ENCODE measurements around the gene RASAL2. TPM values are rescaled to one million over a fixed set of nuclear protein-coding genes. Genes with fewer than 3 reads are reported as not detected.
A peak's percentile ranks its signal among the peaks of the same experiment; 100 is the strongest.

Gene RASAL2
- total and polyA plus RNA-seq, 11 donors = 6.2 to 112 (median 39.9) TPM

GRCh38 chr1:178294654-178295053 lies 200.8 kb downstream of the RASAL2 start:
- no peak overlapping the region for H3K27ac ChIP-seq
- WGBS, 4 donors = 82 to 92% (median 89%) methylated on average over 1 of the region's 1 CpG
- peaks cover 0 to under 1% (median 0%) of the 10 kb centered on the region in 9 donors for H3K36me3 ChIP-seq
- TF ChIP-seq CTCF (IDR thresholded peaks at IDR 0.05) = peak in 1 of 12 donors; percentile 11
- TF ChIP-seq POLR2A (IDR thresholded peaks at IDR 0.05) = no peak
- H3K4me1 ChIP-seq = peaks cover 0 to 12% (median 0%) of the 10 kb centered on the region in 12 donors
- intact Hi-C loops (cut with DNase I) = no loop called here
- no peaks in the 10 kb centered on the region for H3K27me3 ChIP-seq
- H3K4me3 ChIP-seq = no peak overlapping the region
- DNase-seq (no peak), ATAC-seq (peak in 2 of 4 donors; percentile 20 to 24)
- no peaks in the 10 kb centered on the region for H3K9me3 ChIP-seq

- ATAC-seq (no peak), DNase-seq (no peak)
- Histone ChIP-seq H3K27me3 (no peaks in the 10 kb centered on the region), H3K27ac (peak overlapping the region in 1 of 12 donors; percentile 31), H3K4me3 (no peak overlapping the region), H3K4me1 (peaks cover 0 to 37% (median 4%) of the 10 kb centered on the region in 12 donors), H3K9me3 (no peaks in the 10 kb centered on the region), H3K36me3 (no peaks in the 10 kb centered on the region)
- intact Hi-C loops (cut with DNase I) = loop anchor here in 5 of 10 donors (5.0 to 10.0 kb wide), 6 partner anchors 42 to 704 kb away; no protein-coding TSS in a partner anchor
- TF ChIP-seq POLR2A (IDR thresholded peaks at IDR 0.05) (no peak), CTCF (IDR thresholded peaks at IDR 0.05) (no peak)
These were observed 206.4 kb downstream of the RASAL2 start for GRCh38 chr1:178300352-178300699.

- ATAC-seq (no peak), DNase-seq (no peak)
- Histone ChIP-seq H3K4me1 (peaks cover 0 to 37% (median 4%) of the 10 kb centered on the region in 12 donors), H3K27me3 (no peaks in the 10 kb centered on the region), H3K9me3 (no peaks in the 10 kb centered on the region), H3K4me3 (no peak overlapping the region), H3K27ac (no peak overlapping the region), H3K36me3 (no peaks in the 10 kb centered on the region)
- intact Hi-C loops (cut with DNase I) = loop anchor here in 5 of 10 donors (5.0 to 10.0 kb wide), 6 partner anchors 41 to 704 kb away; no protein-coding TSS in a partner anchor
- 92 to 100% (median 97%) methylated on average over 1 of the region's 1 CpG for WGBS, 4 donors
- no peak for TF ChIP-seq CTCF (IDR thresholded peaks at IDR 0.05)
- no peak for TF ChIP-seq POLR2A (IDR thresholded peaks at IDR 0.05)
These were observed 207.2 kb downstream of the RASAL2 start for GRCh38 chr1:178301141-178301540.

- no peaks in the 10 kb centered on the region for H3K36me3 ChIP-seq
- no peaks in the 10 kb centered on the region for H3K27me3 ChIP-seq
- no peak for ATAC-seq
- H3K4me3 ChIP-seq = no peak overlapping the region
- no peaks in the 10 kb centered on the region for H3K9me3 ChIP-seq
- no peak for DNase-seq
- intact Hi-C loops (cut with DNase I) = loop anchor here in 4 of 10 donors (10.0 kb wide), 4 partner anchors 158 to 698 kb away; no protein-coding TSS in a partner anchor
- H3K4me1 ChIP-seq = peaks cover 0 to 40% (median 8%) of the 10 kb centered on the region in 12 donors
- WGBS, 4 donors = 52 to 59% (median 54%) methylated on average over 1 of the region's 1 CpG
- TF ChIP-seq CTCF (IDR thresholded peaks at IDR 0.05) (no peak), POLR2A (IDR thresholded peaks at IDR 0.05) (no peak)
- H3K27ac ChIP-seq = no peak overlapping the region
These were observed 213.4 kb downstream of the RASAL2 start for GRCh38 chr1:178307264-178307663.
